AG10803 (cell line): ENCODE measurements around the gene NAV3.
A peak's percentile ranks its signal among the peaks of the same experiment; 100 is the strongest.

Source experiments
- DNase-seq: peaks from one replicate; pipeline ENCODE4 v3.0.0; 2010; ENCODE audit warnings: low read depth
- H3K4me3 ChIP-seq: 2 replicates; pipeline ENCODE4 v1.5.1; 2011; ENCODE audit warnings: mild to moderate bottlenecking, low read length, control low read depth
- CTCF ChIP-seq: conservative IDR thresholded peaks from 2 replicates; pipeline ENCODE4 v1.5.1; 2011; ENCODE audit warnings: mild to moderate bottlenecking, low read length, control low read depth, inconsistent platforms

NAV3 gene

GRCh38 chr12:78210506-78210860 is 379.8 kb downstream of the NAV3 start:
- TF ChIP-seq CTCF = no peak
- DNase-seq = no peak
- no peak overlapping the region for H3K4me3 ChIP-seq

GRCh38 chr12:78210894-78211302 is 380.2 kb downstream of the NAV3 start:
- DNase-seq = peak; percentile 76
- no peak overlapping the region for H3K4me3 ChIP-seq
- TF ChIP-seq CTCF = no peak

GRCh38 chr12:78220811-78221210 is 390.1 kb downstream of the NAV3 start:
- TF ChIP-seq CTCF = no peak
- no peak for DNase-seq
- H3K4me3 ChIP-seq = no peak overlapping the region

- DNase-seq = no peak
- no peak for TF ChIP-seq CTCF
- H3K4me3 ChIP-seq = no peak overlapping the region
These were observed 393.5 kb downstream of the NAV3 start for GRCh38 chr12:78224154-78224553.

- TF ChIP-seq CTCF = no peak
- DNase-seq = peak; percentile 46
- no peak overlapping the region for H3K4me3 ChIP-seq
These were observed 396.1 kb downstream of the NAV3 start for GRCh38 chr12:78226763-78227162.

- peak; percentile 48 for DNase-seq
- H3K4me3 ChIP-seq = no peak overlapping the region
- TF ChIP-seq CTCF = peak; percentile 69
These were observed 399.0 kb downstream of the NAV3 start for GRCh38 chr12:78229591-78230101.

- no peak for DNase-seq
- no peak for TF ChIP-seq CTCF
- H3K4me3 ChIP-seq = no peak overlapping the region
These were observed 402.1 kb downstream of the NAV3 start for GRCh38 chr12:78232756-78233155.
